ENCODE data around the gene KCP.

Gene KCP

GRCh38 chr7:128856001-128856718 is 54.3 kb downstream of the KCP start:
- no peak overlapping the region for H3K27ac ChIP-seq
- DNase-seq (ENCODE audit: low spot score): no peak
- ChIA-PET CTCF (interaction anchor here (0.5 to 0.6 kb wide), 2 partner anchors 106 to 382 kb away, joined by 3 to 5 read pairs; no protein-coding TSS in a partner anchor), POLR2A (ENCODE audit: low non-redundant PET) (no interaction called here)
- TF ChIP-seq CTCF (conservative IDR thresholded peaks at IDR 0.05; ENCODE audit: low read depth): no peak

DNA sequence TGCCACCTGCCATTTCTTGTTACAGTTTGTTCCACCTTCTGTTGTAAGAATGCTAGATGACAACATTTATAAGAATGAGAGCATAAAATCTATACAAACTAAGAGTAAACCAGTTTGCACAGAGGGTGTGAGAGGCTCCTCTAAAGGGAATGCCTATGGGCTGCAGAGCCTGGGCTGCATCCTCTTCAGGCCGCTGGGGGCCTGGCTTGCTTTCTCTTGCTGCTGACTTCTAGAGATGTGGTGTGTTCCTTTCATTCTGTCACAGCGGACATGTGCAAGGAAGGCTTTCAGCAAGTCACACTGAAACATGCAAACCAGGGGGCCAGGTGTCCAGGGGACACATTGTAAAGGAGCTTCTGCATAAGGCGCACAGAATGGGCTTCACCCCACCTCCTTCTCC is 55.0 kb downstream of the KCP start:
- DNase-seq (ENCODE audit: low spot score): no peak
- H3K27ac ChIP-seq: no peak overlapping the region
- no peak for TF ChIP-seq CTCF (conservative IDR thresholded peaks at IDR 0.05; ENCODE audit: low read depth)
- POLR2A ChIA-PET (ENCODE audit: low non-redundant PET): no interaction called here
- CTCF ChIA-PET: no interaction called here

- ChIA-PET CTCF (no interaction called here), POLR2A (ENCODE audit: low non-redundant PET) (no interaction called here)
- no peak for TF ChIP-seq CTCF (conservative IDR thresholded peaks at IDR 0.05; ENCODE audit: low read depth)
- H3K27ac ChIP-seq: no peak overlapping the region
- DNase-seq (ENCODE audit: low spot score): no peak
Measured at GRCh38 chr7:128854396-128854795, 56.1 kb downstream of the KCP start.

DNA sequence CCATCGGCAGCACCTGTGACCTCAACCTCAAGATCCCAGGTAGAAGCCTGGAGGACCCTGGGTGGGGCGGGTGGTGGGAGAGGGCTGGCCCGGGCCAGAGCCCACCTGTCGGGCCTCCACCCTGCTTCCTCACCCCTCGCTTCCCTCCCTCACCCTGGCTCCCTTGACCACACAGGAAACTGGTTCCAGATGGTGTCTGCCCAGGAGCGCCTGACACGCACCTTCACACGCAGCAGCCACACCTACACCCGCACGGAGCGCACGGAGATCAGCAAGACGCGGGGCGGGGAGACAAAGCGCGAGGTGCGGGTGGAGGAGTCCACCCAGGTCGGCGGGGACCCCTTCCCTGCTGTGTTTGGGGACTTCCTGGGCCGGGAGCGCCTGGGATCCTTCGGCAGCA is 56.7 kb downstream of the KCP start:
- TF ChIP-seq CTCF (conservative IDR thresholded peaks at IDR 0.05; ENCODE audit: low read depth): no peak
- ChIA-PET POLR2A (ENCODE audit: low non-redundant PET) (no interaction called here), CTCF (no interaction called here)
- DNase-seq (ENCODE audit: low spot score): no peak
- H3K27ac ChIP-seq: no peak overlapping the region

GRCh38 chr7:128852537-128853254 is 57.8 kb downstream of the KCP start:
- POLR2A ChIA-PET (ENCODE audit: low non-redundant PET): no interaction called here
- CTCF ChIA-PET: no interaction called here
- no peak overlapping the region for H3K27ac ChIP-seq
- DNase-seq (ENCODE audit: low spot score): no peak
- no peak for TF ChIP-seq CTCF (conservative IDR thresholded peaks at IDR 0.05; ENCODE audit: low read depth)

GRCh38 chr7:128849804-128850490 is 60.6 kb downstream of the KCP start:
- H3K27ac ChIP-seq: no peak overlapping the region
- DNase-seq (ENCODE audit: low spot score): no peak
- ChIA-PET CTCF (no interaction called here), POLR2A (ENCODE audit: low non-redundant PET) (no interaction called here)
- no peak for TF ChIP-seq CTCF (conservative IDR thresholded peaks at IDR 0.05; ENCODE audit: low read depth)
